Caki2 (cell line): ENCODE data around the gene IFT43. TPM values are rescaled to one million over a fixed set of nuclear protein-coding genes. Genes with fewer than 3 reads are reported as not detected.

Source experiments
- DNase-seq: peaks from one replicate; pipeline ENCODE4 v3.0.0-alpha.2; 2015; ENCODE audit warnings: low read depth
- in situ Hi-C: cut with HindIII; loops from 2 replicates; pipeline ENCODE4 v1.10.0; 2016; ENCODE audit warnings: low sequenced_read_pairs, low pct_unique_long_range_greater_than_20kb, mixed read lengths
- total RNA-seq: library from RNA; depleted of rRNA; stranded (reverse); fragments of >200 nt; shearing (Covaris generic); gene quantifications from 2 replicates; pipeline ENCODE4 v1.2.3, GENCODE V29; 2014; ENCODE audit warnings: low replicate concordance

IFT43 gene
- total RNA-seq, 1 experiment from 2014 or later = 45.4 TPM

- no peak for DNase-seq
- in situ Hi-C loops = no loop called here
Measured at GRCh38 chr14:76088771-76089571, 103.4 kb downstream of the IFT43 start.

DNA sequence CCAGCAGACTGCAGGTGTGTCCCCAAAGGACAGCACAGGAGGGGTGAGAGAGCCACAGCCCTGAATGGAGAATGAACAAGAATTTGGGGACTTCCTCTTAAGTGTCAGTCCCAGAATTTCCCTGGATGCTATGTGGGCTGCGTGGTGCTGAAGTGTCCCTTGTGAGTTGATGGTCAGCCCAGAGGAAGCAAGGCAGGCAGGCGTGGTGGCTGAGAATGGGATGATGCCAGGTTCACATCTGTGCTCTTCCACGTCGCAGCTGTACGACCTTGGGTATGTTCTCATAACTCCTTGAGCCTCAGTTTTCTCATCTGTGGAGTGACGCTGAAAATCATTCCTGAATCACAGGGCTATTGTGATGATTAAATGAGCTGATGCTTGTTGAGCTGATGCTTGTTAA lies 104.0 kb downstream of the IFT43 start:
- DNase-seq = no peak
- in situ Hi-C loops = no loop called here

DNA sequence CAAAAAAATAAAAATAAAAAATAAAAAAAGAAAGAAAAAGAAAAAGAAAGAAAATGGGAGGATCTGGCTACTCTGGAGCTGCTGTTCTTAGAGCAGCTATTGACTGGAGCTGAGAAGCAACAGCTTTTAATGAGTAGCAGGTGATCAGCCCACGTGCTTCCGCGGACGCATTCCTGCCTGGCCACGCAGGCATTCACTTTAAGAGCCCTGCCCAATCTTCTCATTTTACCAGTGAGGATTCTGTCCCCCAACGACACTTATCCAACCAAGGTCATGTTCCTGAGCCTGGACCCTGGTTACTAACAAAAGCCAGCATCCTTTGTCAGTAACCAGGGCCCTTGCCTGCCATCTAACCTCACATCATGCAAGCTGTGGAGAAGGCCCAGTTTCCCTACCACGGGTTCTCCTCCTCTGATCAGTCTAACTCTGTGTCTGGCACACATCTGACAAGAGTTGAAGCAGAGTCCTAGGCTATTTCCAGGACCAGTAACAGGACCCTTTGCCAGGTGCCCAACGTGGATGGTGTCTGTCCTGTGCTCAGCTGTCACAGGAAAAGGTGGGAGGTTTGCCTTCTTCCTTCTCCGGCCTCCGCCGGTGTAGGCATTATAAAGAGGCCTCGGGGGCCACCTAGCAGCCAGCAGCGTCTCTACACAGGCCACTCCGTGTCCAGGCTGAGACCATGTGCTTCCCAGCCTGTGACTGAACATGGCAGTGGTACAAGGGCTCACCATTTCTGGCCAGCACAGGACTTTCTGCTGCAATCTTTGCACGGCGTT lies 105.2 kb downstream of the IFT43 start:
- in situ Hi-C loops = no loop called here

DNA sequence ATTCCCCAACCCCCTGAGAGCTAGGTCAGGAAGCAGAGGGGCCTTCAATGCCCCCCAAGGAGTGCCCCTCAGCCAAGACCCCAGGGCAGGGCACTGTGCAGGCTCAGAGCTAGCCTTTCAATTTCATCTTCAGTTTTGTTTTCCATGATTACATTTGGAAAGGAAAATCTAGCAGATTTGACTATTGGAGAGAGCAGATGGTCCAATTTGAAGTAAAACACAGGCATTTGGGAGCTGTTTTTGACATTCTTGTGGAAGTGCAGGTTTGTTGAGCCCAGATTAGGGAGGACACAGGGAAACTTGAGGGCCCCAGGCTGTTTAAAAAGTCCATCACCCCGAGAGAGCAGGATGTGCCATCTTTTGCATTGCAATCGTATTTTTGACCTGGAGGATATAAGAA lies 107.5 kb downstream of the IFT43 start:
- in situ Hi-C loops = no loop called here
- DNase-seq = no peak

More for the DNA sequence above, 105.2 kb downstream of the IFT43 start:
- no peak for DNase-seq

- no peak for DNase-seq
- in situ Hi-C loops = no loop called here
Measured at GRCh38 chr14:76096257-76096656, 110.7 kb downstream of the IFT43 start.

GRCh38 chr14:76097547-76097946 lies 112.0 kb downstream of the IFT43 start:
- DNase-seq = no peak
- in situ Hi-C loops = no loop called here

- in situ Hi-C loops = no loop called here
- no peak for DNase-seq
Measured at GRCh38 chr14:76098047-76098446, 112.5 kb downstream of the IFT43 start.

- in situ Hi-C loops = no loop called here
- DNase-seq = no peak
Measured at GRCh38 chr14:76098916-76099675, 113.5 kb downstream of the IFT43 start.

GRCh38 chr14:76100236-76100635 lies 114.7 kb downstream of the IFT43 start:
- in situ Hi-C loops = no loop called here
- DNase-seq = no peak

- in situ Hi-C loops = no loop called here
- no peak for DNase-seq
Measured at GRCh38 chr14:76101391-76102379, 116.1 kb downstream of the IFT43 start.

GRCh38 chr14:76104802-76105355 lies 119.3 kb downstream of the IFT43 start:
- in situ Hi-C loops = no loop called here
- DNase-seq = no peak

- in situ Hi-C loops = no loop called here
- no peak for DNase-seq
Measured at GRCh38 chr14:76106188-76106587, 120.6 kb downstream of the IFT43 start.

DNA sequence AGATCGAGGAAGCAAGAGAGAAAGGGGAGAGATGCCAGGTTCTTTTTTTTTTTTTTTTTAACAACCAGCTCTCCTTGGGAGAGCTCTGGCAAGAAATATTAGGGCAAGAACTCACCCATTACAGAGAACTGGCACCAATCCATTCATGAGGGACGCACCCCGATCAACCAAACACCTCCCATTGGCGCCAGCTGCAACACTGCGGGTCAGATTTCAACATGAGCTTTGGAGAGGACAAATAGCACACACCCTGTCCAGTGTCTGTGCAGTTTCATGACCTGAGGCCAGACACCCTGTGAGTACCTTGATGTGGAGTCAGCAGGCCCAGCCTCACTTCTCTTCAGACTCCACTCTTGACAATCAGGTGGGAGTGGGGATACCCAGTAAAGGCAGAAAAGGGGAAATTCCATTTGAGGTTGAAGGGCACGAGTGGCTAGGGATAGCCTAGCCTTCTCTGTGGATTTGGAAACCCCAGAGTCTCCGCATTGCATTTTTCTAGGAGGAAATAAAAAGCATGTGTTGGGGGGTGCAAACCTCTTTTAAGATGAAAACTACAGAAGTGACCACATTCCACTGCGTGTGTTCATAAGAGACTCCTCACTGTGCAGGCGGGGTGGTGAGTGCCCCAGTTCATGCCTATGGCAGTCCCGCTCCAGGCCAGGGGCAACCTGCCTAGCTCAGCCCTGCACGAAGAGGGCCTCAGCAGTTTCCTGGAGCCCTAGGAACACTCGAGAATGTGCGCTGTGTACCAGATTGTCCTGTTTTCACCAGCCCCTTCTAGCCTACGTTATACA lies 123.7 kb downstream of the IFT43 start:
- DNase-seq = no peak
- in situ Hi-C loops = no loop called here

DNA sequence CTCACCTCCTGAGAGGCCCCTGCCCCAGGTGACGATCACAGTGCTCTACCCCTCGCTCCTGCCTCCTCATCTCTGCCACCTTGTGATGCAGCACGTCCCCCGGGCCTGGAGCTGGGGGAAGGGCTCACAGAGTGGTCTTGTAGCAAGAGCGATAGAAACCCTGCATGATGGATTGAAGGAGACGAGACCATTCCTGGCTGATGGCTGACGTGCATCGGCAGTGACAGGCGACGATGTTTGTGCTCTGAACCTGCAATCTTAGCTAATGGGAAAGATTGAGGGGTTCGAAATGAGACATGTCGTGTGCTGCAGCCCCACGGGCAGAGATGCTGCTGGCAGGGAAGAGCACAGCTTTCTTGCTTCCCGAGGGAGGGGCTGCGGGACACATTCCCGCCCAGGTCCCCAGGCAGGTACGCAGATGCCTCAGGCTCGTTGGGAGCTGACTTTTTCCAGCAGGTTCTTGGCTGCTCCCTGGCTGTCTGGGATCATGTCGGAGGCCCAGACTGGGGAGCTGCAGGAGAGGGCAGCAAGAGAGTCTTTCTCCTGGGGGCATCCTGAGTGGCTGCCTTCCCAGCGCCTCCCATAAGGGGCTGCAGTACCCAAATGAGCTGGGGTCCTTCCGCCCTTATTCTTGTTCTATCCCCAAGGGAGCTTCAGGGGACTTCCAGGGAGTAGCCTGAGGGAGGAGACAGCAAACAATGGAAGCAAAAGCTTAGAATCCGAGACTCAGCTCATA lies 127.5 kb downstream of the IFT43 start:
- no peak for DNase-seq
- in situ Hi-C loops = no loop called here

GRCh38 chr14:76113691-76114090 lies 128.1 kb downstream of the IFT43 start:
- in situ Hi-C loops = no loop called here
- no peak for DNase-seq

DNA sequence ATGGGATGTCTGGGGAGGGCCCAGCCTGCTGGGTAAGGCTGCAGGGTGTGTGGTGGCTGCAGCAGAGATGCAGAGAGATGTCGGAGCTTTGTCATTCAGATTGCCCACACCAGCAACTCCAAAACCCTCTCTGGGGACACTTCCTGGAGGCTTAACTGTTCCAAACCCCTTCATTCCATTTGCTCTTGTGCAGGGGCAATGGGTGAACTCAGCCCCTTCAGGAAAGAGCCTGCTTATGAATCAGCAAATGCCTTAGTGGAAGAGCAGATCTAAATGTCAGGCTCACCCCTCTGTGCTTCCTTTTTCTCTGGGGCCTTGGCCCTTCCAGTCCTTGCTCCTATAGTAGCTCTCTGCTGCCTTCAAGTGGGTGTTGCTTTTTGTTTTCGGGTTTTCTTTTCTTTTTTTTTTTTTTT lies 129.5 kb downstream of the IFT43 start:
- in situ Hi-C loops = no loop called here
- DNase-seq = no peak
